NCI-H774 (cell line): ENCODE results near the gene ISM1.

Source experiments
- DNase-seq: peaks from one replicate; lab custom pipeline; 2025; lab: John Stamatoyannopoulos, UW

The ISM1 gene

DNA sequence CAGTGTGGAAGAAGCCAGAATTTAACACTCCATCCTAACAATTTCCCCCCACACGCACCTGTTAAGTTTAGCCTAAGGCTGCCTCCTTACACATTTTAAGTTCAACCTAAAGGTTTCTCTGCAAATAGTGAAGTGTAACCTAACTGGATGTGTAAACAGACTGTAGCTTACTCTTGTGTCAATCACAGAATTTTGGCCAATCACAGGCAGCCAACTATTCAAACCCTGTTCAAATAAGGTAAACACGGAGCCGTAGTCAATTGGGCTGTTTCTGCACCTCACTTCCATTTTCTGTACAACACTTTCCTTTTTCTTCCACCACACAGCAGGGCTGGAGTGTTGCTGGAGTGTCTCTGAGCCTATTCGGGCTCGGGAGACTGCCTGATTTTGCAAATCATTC lies 92.1 kb downstream of the ISM1 start:
- no peak for DNase-seq

- DNase-seq = no peak
Observed at GRCh38 chr20:13317439-13317838, 96.4 kb downstream of the ISM1 start.

DNA sequence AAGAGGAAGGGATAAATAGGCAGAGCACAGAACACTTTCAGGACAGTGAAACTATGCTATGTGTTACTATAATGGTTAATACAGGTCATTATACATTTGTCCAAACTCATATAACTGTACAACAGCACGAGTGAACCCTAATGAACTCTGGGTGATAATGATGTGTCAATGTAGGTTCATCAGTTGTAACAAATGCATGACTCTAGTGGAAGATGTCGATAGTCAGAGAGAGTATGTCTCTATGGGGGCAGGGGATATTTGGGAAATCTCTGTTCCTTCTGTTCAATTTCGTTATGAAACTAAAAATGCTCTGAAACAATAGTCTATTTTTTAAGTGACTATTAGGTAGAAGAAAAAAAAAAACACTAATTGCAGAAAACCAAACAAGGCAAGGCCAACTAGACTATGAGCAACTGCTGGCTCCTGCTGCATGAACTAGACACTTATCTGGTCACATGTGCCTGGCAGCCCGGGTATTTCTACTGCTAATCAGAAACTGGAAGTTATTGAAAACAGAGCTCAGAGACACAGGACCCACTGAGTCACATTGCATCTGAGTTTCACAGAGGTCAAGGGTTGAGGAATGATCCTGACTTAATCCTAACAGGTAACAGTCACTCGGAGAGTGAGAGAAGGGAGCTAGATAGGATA lies 97.9 kb downstream of the ISM1 start:
- no peak for DNase-seq

- DNase-seq = no peak
Observed at GRCh38 chr20:13320702-13321101, 99.6 kb downstream of the ISM1 start.

DNA sequence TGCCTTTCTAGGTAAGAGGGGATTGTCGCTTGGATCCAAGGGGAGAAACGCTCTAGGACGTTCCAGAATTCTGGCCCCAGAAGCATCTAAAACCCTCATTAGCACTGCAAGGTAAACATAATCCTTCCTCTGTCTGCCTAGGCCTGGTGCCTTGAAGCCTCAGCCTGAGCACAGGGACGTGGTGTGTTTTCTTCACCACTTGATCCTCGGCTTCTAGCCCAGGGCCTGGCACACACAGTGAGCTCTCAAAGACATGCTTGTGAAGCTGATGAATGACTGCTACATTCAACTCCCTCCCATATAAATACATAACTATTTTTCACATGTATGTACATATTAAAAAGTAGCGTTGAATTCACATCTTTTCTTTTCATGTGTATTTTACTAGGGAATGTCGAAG lies 100.3 kb downstream of the ISM1 start:
- no peak for DNase-seq

DNA sequence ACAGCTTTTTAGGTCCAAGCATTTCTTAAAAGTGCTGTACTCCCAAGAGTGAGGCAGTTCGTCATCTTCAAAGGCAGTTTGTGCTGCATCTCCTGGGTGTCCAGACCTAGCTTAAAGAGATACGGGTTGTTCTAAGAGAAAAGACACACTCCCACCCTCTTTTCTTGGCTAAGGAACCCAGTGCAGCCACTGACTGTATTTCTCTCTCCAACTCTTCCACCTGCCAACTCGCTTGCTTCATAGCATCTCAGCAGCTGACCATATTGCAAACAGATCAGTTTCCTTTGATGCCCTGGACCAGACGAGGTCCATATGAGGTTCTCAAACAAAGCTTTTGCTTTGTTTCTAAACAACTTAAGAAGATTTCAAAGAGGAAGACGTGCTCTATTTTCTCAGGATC lies 101.1 kb downstream of the ISM1 start:
- no peak for DNase-seq

- no peak for DNase-seq
Observed at GRCh38 chr20:13322621-13323020, 101.5 kb downstream of the ISM1 start.

DNA sequence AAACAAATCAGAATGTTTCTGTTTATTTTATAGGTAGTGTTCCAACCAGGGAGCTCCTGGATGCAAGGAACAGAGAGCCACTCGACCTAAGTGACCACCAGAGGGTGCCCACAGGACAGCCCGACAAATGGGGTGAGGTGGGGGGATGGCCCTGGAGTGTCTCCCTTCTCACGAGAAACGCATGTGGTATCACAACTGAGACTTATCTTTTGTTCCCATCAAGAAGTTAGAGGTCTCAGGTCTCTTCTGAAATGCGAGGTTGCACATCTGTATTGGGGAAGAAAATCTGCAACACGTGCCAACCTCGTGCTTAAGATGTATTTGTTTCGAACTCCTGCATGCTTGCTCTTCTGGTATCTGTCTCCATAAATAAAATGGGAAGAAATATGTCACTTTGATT lies 104.0 kb downstream of the ISM1 start:
- no peak for DNase-seq

DNA sequence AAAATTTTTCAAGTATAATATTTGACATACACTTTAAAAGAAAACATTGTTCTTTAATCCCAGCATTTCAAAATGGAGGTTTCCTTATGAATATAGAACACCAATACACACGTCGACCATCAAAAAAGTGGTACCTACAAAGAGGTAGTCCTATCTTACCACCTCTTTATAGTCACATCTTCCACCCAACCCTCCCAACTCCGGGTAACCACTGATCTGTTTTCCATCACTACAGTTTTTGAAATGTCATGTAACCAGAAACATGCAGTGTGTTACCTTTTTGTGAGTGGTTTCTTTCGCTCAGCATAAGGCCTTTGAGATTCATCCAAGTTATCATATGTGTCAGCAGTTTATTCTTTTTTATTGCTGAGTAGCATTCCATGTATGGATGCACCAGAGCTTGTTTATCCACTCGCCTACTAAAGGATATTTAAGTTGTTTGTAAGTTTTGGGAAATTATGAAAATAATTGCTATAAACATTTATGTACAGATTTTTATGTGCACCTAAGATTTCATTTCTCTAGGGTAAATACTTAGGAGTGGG lies 104.8 kb downstream of the ISM1 start:
- DNase-seq = no peak

DNA sequence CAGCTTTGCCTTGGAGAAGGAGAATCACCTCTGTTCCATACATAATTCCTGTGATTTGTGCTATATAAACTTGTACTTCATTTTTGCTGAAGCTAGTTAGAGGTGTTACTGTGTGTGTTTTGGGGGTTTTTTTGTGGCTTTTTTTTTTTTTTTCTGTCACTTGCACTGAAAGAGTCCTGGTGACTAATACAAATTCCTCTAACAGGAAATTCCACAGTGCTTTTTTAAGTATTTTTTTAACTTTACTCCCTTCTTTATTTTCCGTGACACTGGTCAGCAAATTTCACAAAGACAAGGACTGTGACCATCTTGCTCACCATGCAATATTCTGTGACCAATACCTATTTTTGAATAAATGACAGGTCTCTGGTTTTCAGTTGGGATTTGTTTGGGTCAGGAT lies 110.5 kb downstream of the ISM1 start:
- DNase-seq = no peak

GRCh38 chr20:13333036-13333435 lies 112.0 kb downstream of the ISM1 start:
- no peak for DNase-seq

- DNase-seq = peak; percentile 6
Observed at GRCh38 chr20:13333793-13334192, 112.7 kb downstream of the ISM1 start.

DNA sequence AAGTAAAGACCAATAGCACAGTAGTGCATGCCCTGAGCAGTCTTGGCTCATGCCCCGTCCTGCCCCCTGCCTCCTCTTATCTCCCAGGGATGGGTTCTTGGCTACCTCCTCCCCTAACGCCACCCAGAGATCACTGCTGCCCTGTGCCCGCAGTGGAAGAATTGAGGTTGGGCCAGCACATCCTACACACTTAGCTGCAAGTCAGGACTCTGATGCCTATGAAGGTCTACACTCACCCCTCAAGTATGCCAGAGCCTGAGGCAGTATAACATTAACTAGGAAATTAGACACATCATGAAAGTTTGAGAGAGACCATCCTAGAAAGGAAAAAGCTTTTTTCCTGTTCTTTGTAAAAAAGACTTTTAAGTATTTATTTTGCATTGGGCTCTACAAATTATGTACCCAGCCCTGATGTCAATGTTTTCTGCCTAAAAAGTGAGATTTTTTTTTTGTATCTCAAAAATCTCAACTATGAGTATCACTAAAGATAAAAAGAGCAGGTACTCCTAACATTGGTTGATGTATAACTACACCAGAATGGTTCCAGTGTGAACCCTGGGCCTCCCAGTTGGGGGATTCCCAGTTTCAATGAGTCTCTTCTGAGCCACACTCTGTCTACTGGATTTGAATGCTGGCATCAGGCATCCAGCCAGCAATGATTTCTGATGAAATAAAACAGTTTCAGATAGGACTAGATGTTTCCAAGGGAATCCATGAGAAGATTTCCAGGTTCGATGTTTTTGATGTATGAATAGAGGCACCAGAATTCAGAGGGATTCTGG lies 115.4 kb downstream of the ISM1 start:
- no peak for DNase-seq

GRCh38 chr20:13337090-13337784 lies 116.2 kb downstream of the ISM1 start:
- DNase-seq = no peak

GRCh38 chr20:13338097-13338661 lies 117.1 kb downstream of the ISM1 start:
- no peak for DNase-seq

GRCh38 chr20:13338999-13339411 lies 117.9 kb downstream of the ISM1 start:
- DNase-seq = no peak

- no peak for DNase-seq
Observed at GRCh38 chr20:13340088-13340487, 119.0 kb downstream of the ISM1 start.

DNA sequence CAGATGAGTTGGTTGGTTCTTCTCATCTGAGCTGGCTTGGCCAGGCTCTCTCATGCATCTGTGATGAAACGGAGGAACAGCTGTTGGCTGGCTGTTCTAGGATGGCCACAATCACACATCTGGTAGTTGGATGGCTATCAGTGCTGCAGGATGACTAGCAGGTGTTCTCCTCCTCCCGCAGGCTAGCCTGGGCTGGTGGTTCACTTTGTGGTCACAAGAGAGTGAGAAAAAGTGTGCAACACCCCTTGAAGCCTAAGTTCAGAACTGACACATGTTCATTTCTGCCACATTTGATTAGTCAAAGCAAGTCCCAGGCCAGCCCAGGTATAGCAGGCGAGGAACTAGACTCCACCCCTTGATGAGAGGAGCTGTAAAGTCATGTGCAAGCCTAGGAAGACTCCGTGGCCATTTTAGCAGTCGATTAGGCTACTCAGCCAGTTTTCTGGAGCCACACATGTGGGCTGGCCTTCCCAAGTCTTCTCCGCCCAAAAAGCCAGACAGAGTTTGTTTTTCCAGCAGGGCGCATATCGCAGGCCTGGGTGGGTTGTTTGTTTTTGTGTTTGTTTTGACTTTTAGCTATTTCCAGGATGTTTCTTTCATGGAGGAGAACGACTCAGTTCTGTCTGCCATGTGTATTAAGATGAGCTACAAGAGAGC lies 120.8 kb downstream of the ISM1 start:
- no peak for DNase-seq

GRCh38 chr20:13342469-13343242 lies 121.6 kb downstream of the ISM1 start:
- no peak for DNase-seq

- DNase-seq = no peak
Observed at GRCh38 chr20:13344671-13345070, 123.6 kb downstream of the ISM1 start.
